A549 (cell line): Measurements from ENCODE around the gene RAP1GAP2.

Source experiments
- TF ChIP-seq, protein P1 (sequence below): fragments of >200 bp; sonication (Bioruptor Twin); formaldehyde crosslinking; IDR thresholded peaks from 3 replicates; pipeline ENCODE4 v1.5.1; 2016
- TF ChIP-seq, protein P2 (sequence below): fragments of >200 bp; sonication (Bioruptor Twin); formaldehyde crosslinking; IDR thresholded peaks from 3 replicates; pipeline ENCODE4 v1.6.1; 2016

- TF ChIP-seq, protein P1, sequence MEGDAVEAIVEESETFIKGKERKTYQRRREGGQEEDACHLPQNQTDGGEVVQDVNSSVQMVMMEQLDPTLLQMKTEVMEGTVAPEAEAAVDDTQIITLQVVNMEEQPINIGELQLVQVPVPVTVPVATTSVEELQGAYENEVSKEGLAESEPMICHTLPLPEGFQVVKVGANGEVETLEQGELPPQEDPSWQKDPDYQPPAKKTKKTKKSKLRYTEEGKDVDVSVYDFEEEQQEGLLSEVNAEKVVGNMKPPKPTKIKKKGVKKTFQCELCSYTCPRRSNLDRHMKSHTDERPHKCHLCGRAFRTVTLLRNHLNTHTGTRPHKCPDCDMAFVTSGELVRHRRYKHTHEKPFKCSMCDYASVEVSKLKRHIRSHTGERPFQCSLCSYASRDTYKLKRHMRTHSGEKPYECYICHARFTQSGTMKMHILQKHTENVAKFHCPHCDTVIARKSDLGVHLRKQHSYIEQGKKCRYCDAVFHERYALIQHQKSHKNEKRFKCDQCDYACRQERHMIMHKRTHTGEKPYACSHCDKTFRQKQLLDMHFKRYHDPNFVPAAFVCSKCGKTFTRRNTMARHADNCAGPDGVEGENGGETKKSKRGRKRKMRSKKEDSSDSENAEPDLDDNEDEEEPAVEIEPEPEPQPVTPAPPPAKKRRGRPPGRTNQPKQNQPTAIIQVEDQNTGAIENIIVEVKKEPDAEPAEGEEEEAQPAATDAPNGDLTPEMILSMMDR: no peak
- TF ChIP-seq, protein P2, sequence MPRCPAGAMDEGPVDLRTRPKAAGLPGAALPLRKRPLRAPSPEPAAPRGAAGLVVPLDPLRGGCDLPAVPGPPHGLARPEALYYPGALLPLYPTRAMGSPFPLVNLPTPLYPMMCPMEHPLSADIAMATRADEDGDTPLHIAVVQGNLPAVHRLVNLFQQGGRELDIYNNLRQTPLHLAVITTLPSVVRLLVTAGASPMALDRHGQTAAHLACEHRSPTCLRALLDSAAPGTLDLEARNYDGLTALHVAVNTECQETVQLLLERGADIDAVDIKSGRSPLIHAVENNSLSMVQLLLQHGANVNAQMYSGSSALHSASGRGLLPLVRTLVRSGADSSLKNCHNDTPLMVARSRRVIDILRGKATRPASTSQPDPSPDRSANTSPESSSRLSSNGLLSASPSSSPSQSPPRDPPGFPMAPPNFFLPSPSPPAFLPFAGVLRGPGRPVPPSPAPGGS: no peak
Measured at GRCh38 chr17:3039736-3040135, 243.5 kb downstream of the RAP1GAP2 start.
